ENCODE measurements around the gene SLC7A4. TPM values are rescaled to one million over a fixed set of nuclear protein-coding genes. Genes with fewer than 3 reads are reported as not detected.

SLC7A4 gene
- total RNA-seq, 4 donors from 2014 or later = 2.5 to 11.7 (median 4.5) TPM

DNA sequence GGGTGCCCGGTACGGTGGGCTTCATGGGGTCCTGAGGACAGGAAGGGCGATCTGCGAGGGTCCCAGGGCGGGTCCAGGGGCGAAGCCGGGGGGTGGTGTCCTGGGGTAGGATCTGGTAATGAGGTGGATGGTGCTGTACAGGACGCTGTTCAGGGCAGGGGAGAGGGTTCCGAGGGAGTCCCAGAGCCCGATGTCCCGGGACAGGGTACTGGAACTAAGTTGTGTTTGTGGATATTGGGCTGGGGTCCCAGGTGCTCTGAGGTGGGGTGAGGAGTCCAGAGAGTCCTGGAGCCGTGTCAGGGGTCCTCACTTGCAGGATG lies 49.8 kb downstream of the SLC7A4 start:
- H3K27ac ChIP-seq = peak overlapping the region; percentile 83 to 96 (median 90)
- intact Hi-C loops (cut with DNase I) = no loop called here
- H3K4me1 ChIP-seq = peaks cover 26 to 54% (median 27%) of the 10 kb centered on the region in 3 donors
- DNase-seq = no peak
- peaks cover under 1 to 37% (median 3%) of the 10 kb centered on the region in 3 donors for H3K36me3 ChIP-seq
- H3K4me3 ChIP-seq = peak overlapping the region; percentile 57 to 91 (median 70)
- no peak for TF ChIP-seq POLR2A (IDR thresholded peaks at IDR 0.05)
- TF ChIP-seq, protein P1, sequence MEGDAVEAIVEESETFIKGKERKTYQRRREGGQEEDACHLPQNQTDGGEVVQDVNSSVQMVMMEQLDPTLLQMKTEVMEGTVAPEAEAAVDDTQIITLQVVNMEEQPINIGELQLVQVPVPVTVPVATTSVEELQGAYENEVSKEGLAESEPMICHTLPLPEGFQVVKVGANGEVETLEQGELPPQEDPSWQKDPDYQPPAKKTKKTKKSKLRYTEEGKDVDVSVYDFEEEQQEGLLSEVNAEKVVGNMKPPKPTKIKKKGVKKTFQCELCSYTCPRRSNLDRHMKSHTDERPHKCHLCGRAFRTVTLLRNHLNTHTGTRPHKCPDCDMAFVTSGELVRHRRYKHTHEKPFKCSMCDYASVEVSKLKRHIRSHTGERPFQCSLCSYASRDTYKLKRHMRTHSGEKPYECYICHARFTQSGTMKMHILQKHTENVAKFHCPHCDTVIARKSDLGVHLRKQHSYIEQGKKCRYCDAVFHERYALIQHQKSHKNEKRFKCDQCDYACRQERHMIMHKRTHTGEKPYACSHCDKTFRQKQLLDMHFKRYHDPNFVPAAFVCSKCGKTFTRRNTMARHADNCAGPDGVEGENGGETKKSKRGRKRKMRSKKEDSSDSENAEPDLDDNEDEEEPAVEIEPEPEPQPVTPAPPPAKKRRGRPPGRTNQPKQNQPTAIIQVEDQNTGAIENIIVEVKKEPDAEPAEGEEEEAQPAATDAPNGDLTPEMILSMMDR (IDR thresholded peaks at IDR 0.05) = no peak
- WGBS, 2 donors = 0 to 4% methylated on average over 5 to 6 of the region's 12 CpGs
- no peaks in the 10 kb centered on the region for H3K27me3 ChIP-seq
- no peaks in the 10 kb centered on the region for H3K9me3 ChIP-seq

DNA sequence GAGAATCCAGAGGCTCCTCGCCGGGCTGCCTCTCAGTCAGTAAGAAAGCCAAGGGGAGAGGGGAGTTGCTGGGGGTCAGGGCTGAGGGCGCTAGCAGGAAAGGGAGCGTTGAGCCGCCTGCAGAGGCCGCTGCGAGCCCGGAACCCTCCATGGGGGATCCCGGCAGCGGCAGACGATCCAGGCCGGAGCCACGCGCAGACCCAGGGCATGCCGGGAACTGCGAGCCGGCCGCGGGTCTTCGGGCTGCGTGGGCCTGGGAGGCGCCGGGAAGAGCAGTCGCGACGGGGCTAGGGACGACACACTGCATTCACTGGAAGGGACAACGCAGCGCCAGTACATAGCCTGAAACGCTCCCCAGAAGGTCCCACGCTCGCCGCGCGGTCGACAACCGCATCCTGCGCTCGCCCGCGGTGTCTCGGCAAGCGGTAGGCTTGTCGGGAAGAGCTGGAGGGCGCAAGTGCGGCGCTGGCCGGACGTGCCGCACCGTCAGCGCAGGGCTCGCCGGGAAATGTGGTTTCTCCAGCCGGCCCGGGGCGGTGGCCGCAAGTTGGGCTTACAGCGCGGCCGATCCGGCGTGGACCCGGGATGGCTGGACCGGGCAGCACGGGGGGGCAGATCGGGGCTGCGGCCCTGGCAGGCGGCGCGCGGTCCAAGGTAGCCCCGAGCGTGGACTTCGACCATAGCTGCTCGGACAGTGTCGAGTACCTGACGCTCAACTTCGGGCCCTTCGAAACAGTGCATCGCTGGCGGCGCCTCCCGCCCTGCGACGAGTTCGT lies 50.4 kb downstream of the SLC7A4 start, which contains the start of gene LZTR1:
Gene LZTR1 (plus strand): TSS at position 511 of the 776 bp plus-strand sequence. CDS start 75 bp downstream, at position 586.
- no peaks in the 10 kb centered on the region for H3K9me3 ChIP-seq
- peak within 1 kb of the TSS; percentile 57 to 91 (median 70) for H3K4me3 ChIP-seq
- peaks cover 26 to 54% (median 27%) of the 10 kb centered on the region in 3 donors for H3K4me1 ChIP-seq
- peak within 1 kb of the TSS; percentile 83 to 96 (median 90) for H3K27ac ChIP-seq
- WGBS, 2 donors = 0 to 1% methylated on average over 15 to 38 of the region's 87 CpGs
- no peak for DNase-seq
- H3K36me3 ChIP-seq = peaks cover 0 to 31% (median 0%) of the 10 kb centered on the region in 3 donors
- peak in 3 of 4 donors; percentile 83 to 92 (median 83) for TF ChIP-seq POLR2A (IDR thresholded peaks at IDR 0.05)
- TF ChIP-seq, protein P1 (IDR thresholded peaks at IDR 0.05) = peak; percentile 30 to 64 (median 42)
- no peaks in the 10 kb centered on the region for H3K27me3 ChIP-seq
- intact Hi-C loops (cut with DNase I) = no loop called here

- no peaks in the 10 kb centered on the region for H3K27me3 ChIP-seq
- H3K4me1 ChIP-seq = peaks cover 26 to 54% (median 27%) of the 10 kb centered on the region in 3 donors
- H3K9me3 ChIP-seq = no peaks in the 10 kb centered on the region
- no peak for DNase-seq
- peaks cover 0 to 26% (median 0%) of the 10 kb centered on the region in 3 donors for H3K36me3 ChIP-seq
- peak overlapping the region; percentile 83 to 96 (median 90) for H3K27ac ChIP-seq
- TF ChIP-seq POLR2A (IDR thresholded peaks at IDR 0.05) = no peak
- TF ChIP-seq, protein P1 (IDR thresholded peaks at IDR 0.05) = no peak
- intact Hi-C loops (cut with DNase I) = no loop called here
- WGBS, 2 donors = 34 to 77% methylated on average over 8 to 10 of the region's 10 CpGs
- H3K4me3 ChIP-seq = peak overlapping the region; percentile 57 to 91 (median 70)
Observed at GRCh38 chr22:20980938-20981722, 51.2 kb downstream of the SLC7A4 start.

- no peaks in the 10 kb centered on the region for H3K9me3 ChIP-seq
- intact Hi-C loops (cut with DNase I) = no loop called here
Observed at GRCh38 chr22:20980523-20980922, 51.8 kb downstream of the SLC7A4 start.

More at GRCh38 chr22:20980523-20980922, 51.8 kb downstream of the SLC7A4 start:
- Histone ChIP-seq H3K27ac (peak overlapping the region in 1 of 4 donors; percentile 83), H3K4me1 (peaks cover 26 to 54% (median 27%) of the 10 kb centered on the region in 3 donors), H3K27me3 (no peaks in the 10 kb centered on the region), H3K36me3 (peaks cover 0 to 20% (median 0%) of the 10 kb centered on the region in 3 donors), H3K4me3 (no peak overlapping the region)
- whole genome bisulfite sequencing, 2 donors = 84 to 94% methylated on average over 4 of the region's 4 CpGs
- DNase-seq = no peak
- TF ChIP-seq POLR2A (IDR thresholded peaks at IDR 0.05) = no peak
- TF ChIP-seq, protein P1 (IDR thresholded peaks at IDR 0.05) = no peak

Data from esophagus squamous epithelium (tissue), 5 donors.